GM10847 (cell line): ENCODE measurements around the gene CDC25A.

Experiments
- POLR2A ChIP-seq: IDR thresholded peaks from 2 replicates; pipeline ENCODE4 v1.6.1; 2011; ENCODE audit not compliant: insufficient read length; ENCODE audit errors: extremely low read depth

CDC25A gene

DNA sequence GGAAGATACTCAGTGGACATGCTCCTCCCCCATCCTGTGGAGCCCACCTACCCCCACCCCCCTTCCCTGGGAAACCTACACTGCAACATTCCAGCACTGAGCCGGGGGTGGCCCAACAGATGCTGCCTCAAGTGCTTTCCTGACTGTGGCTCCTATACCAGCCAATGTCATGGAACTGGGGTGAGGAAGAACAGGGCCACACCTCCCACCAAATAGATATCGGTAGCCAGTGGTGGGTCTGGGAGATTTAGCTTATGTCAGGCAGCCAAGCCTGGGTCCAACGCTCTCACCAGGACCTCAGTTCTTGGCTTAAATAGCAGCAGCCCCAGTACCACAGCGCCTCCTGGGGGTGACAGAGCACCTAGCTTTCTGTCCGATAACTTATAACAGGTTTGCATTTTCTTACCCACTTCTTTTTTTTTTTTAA, 30.3 kb downstream of the CDC25A start:
- no peak for TF ChIP-seq POLR2A

GRCh38 chr3:48157202-48157840, 30.9 kb downstream of the CDC25A start:
- TF ChIP-seq POLR2A: no peak

DNA sequence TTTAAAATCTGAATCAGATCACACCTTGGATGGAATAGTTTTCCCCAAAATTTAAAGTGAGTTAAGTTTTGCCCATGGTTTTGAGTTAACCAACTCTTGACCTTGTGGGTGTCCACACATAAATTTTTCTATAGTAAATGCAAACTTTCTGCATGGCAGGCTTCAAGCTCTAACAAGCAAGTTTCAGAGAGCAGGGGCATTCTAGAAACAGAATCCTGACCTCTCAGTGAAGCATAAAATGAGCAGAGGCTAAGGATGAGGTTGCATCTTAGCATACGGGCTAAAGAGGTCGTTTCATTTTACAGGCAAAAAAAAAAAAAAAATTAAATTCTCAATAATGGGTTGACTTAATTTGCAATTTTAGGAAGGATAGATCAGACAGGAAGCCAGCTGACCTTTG, 32.1 kb downstream of the CDC25A start:
- TF ChIP-seq POLR2A: no peak

- TF ChIP-seq POLR2A: no peak
Measured at GRCh38 chr3:48155122-48155521, 33.1 kb downstream of the CDC25A start.

DNA sequence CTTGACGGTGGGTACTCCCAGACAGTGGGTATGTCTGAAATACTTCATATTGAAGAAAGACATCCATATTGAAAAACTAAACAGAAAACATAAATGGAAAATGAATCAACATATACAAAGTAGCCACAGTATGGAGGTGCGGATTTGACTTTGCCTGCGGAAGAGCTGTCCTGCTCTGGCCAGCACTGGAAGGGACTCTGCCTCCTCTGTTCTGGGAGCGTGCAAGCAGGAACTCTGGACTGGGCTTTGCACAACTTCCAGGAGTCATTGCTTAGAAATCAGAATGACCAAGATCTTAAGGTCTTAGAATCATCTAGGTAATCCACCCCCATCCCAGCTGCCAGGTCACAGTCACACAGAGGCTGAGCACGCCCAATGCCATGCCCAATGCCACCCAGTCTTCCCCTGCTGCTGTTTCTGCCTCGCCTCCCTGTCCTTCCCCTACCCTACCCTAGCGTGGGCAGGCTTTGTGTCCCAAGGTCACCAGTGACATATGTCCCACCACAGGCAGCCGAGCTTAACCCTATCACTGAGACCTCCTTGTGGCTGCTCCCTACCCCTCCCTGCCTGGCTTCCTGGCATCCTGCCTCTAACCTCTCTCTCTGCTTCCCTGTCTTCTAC, 36.3 kb downstream of the CDC25A start:
- TF ChIP-seq POLR2A: no peak

- no peak for TF ChIP-seq POLR2A
Measured at GRCh38 chr3:48151058-48151806, 37.0 kb downstream of the CDC25A start.

DNA sequence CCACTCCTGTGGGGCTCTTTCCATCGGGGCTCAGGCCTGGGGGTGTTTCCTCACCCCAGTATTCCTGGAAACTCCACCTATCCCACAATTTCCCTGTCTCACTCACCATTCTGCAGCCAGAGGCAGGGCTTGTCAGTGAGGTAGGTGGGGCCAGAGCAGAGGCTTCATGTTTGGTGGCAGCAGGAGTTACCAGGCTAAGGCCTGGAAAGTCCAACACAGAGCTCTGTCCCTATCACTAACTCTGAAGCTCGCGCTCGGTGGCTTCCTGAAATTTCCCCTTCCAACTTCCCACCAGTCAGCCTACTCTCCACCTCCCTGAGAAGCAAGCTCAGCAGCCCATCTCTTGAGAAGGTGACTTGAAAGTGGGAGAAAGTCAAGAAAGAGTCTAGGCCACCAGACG, 44.2 kb downstream of the CDC25A start:
- no peak for TF ChIP-seq POLR2A

GRCh38 chr3:48143567-48143966, 44.6 kb downstream of the CDC25A start:
- TF ChIP-seq POLR2A: no peak

- TF ChIP-seq POLR2A: no peak
Measured at GRCh38 chr3:48142316-48142870, 45.8 kb downstream of the CDC25A start.

- no peak for TF ChIP-seq POLR2A
Measured at GRCh38 chr3:48141604-48142137, 46.5 kb downstream of the CDC25A start.

GRCh38 chr3:48140936-48141603, 47.1 kb downstream of the CDC25A start:
- no peak for TF ChIP-seq POLR2A

GRCh38 chr3:48140336-48140757, 47.9 kb downstream of the CDC25A start:
- no peak for TF ChIP-seq POLR2A

DNA sequence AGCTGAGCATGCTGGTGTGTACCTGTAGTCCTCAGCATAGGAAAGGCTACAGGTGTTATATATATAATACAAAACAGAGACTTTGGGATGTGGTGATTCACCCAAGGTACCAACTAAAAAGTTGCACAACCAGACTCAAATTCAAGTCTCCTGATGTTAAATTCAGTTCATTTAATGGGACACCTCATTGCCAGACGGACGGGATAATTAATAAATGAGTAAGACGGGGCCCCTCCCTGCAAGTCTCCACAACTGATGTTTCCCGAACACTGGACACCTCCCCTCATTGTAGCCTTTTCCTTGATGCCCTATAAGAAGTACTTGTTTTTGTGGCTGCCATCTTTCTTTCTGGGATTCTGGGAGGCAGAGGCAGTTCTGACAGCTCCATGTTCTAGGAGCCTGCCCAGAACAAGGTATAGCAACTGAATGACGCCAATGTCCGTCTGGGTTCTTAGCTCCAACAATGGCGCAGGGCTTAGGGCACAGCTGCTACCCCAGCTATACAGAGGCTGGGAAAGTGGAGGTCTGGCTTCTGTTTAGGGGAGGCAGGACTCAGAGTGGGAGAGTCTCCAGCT, 50.7 kb downstream of the CDC25A start:
- no peak for TF ChIP-seq POLR2A

GRCh38 chr3:48135552-48136495, 52.4 kb downstream of the CDC25A start:
- TF ChIP-seq POLR2A: no peak
